Ishikawa (cell line): ENCODE data around the gene MEGF9.
A peak's percentile ranks its signal among the peaks of the same experiment; 100 is the strongest.

ENCODE experiments used
- CEBPB ChIP-seq: IDR thresholded peaks from 2 replicates; pipeline ENCODE4 v1.6.1; 2012
- CREB1 ChIP-seq: IDR thresholded peaks from 2 replicates; pipeline ENCODE4 v1.6.1; 2012; ENCODE audit warnings: low read depth
- EGR1 ChIP-seq: IDR thresholded peaks from 2 replicates; pipeline ENCODE4 v1.6.1; 2012
- EP300 ChIP-seq: IDR thresholded peaks from 2 replicates; pipeline ENCODE4 v1.6.1; 2012; ENCODE audit warnings: borderline replicate concordance
- FOXM1 ChIP-seq: IDR thresholded peaks from 2 replicates; pipeline ENCODE4 v1.6.1; 2012; ENCODE audit warnings: low read depth, borderline replicate concordance
- NFIC ChIP-seq: IDR thresholded peaks from 2 replicates; pipeline ENCODE4 v1.6.1; 2012
- RAD21 ChIP-seq: IDR thresholded peaks from 2 replicates; pipeline ENCODE4 v1.6.1; 2012; ENCODE audit warnings: low read depth
- TAF1 ChIP-seq: IDR thresholded peaks from 2 replicates; pipeline ENCODE4 v1.6.1; 2012; ENCODE audit warnings: low read depth, mild to moderate bottlenecking
- TCF12 ChIP-seq: IDR thresholded peaks from 2 replicates; pipeline ENCODE4 v1.6.1; 2012; ENCODE audit warnings: low read depth
- TEAD4 ChIP-seq: IDR thresholded peaks from 2 replicates; pipeline ENCODE4 v1.6.1; 2012
- USF1 ChIP-seq: IDR thresholded peaks from 2 replicates; pipeline ENCODE4 v1.6.1; 2012
- YY1 ChIP-seq: IDR thresholded peaks from 2 replicates; pipeline ENCODE4 v1.6.1; 2012; ENCODE audit warnings: low read depth
- ZBTB7A ChIP-seq: IDR thresholded peaks from 2 replicates; pipeline ENCODE4 v1.6.1; 2012; ENCODE audit warnings: low read depth
- TF ChIP-seq, protein P1 (sequence below): IDR thresholded peaks from 2 replicates; pipeline ENCODE4 v1.6.1; 2012
- TF ChIP-seq, protein P2 (sequence below): IDR thresholded peaks from 2 replicates; pipeline ENCODE4 v1.6.1; 2012; ENCODE audit warnings: low read depth, mild to moderate bottlenecking

Gene MEGF9

DNA sequence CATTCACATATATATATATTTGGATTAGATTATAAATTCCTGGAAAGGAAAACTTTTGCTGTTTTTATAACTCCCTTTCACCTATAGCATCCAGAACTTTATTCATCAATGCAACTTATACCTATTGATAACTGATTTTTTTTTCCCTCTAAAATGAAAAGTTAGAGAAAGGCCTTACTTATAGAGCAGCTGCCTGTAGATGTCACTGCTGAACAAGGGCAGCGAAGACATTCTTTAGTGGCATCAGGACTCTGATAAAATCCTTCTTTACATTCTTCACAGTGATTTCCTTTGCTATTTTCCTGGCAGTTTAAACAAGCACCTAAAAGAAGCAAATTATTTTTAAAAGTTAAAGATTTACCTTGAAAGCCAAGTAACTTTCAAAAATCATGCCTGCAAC lies 102.1 kb downstream of the MEGF9 start:
- TF ChIP-seq ZBTB7A (no peak), RAD21 (peak; percentile 53), TAF1 (no peak), FOXM1 (no peak)
- TF ChIP-seq, protein P1, sequence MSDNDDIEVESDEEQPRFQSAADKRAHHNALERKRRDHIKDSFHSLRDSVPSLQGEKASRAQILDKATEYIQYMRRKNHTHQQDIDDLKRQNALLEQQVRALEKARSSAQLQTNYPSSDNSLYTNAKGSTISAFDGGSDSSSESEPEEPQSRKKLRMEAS: no peak

DNA sequence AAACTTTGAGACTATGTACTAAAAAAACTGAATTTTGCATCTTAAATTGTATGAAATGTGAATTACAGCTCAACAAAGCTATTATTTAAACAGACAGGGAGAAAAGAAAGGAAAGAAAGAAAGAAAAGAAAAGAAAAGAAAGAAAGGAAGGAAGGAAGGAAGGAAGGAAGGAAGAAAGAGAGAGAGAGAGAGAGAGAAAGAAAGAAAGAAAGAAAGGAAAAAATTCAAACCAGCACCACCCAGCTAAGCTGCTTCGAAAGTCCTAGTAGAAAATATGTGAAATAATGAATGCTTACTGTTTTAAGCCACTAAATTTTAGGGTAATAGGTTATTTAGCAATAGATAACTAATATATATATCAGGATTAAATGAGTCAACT lies 102.6 kb downstream of the MEGF9 start:
- no peak for TF ChIP-seq ZBTB7A
- TF ChIP-seq CREB1: no peak
- TF ChIP-seq, protein P2, sequence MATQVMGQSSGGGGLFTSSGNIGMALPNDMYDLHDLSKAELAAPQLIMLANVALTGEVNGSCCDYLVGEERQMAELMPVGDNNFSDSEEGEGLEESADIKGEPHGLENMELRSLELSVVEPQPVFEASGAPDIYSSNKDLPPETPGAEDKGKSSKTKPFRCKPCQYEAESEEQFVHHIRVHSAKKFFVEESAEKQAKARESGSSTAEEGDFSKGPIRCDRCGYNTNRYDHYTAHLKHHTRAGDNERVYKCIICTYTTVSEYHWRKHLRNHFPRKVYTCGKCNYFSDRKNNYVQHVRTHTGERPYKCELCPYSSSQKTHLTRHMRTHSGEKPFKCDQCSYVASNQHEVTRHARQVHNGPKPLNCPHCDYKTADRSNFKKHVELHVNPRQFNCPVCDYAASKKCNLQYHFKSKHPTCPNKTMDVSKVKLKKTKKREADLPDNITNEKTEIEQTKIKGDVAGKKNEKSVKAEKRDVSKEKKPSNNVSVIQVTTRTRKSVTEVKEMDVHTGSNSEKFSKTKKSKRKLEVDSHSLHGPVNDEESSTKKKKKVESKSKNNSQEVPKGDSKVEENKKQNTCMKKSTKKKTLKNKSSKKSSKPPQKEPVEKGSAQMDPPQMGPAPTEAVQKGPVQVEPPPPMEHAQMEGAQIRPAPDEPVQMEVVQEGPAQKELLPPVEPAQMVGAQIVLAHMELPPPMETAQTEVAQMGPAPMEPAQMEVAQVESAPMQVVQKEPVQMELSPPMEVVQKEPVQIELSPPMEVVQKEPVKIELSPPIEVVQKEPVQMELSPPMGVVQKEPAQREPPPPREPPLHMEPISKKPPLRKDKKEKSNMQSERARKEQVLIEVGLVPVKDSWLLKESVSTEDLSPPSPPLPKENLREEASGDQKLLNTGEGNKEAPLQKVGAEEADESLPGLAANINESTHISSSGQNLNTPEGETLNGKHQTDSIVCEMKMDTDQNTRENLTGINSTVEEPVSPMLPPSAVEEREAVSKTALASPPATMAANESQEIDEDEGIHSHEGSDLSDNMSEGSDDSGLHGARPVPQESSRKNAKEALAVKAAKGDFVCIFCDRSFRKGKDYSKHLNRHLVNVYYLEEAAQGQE: no peak
- no peak for TF ChIP-seq CEBPB
- no peak for TF ChIP-seq TCF12
- TF ChIP-seq EP300: no peak
- TF ChIP-seq TEAD4: no peak
- TF ChIP-seq TAF1: no peak
- TF ChIP-seq YY1: no peak
- TF ChIP-seq FOXM1: no peak
- TF ChIP-seq EGR1: no peak
- TF ChIP-seq USF1: no peak
- no peak for TF ChIP-seq RAD21

GRCh38 chr9:120610975-120611689 lies 103.1 kb downstream of the MEGF9 start:
- TF ChIP-seq NFIC (no peak), YY1 (no peak), RAD21 (peak; percentile 37)

DNA sequence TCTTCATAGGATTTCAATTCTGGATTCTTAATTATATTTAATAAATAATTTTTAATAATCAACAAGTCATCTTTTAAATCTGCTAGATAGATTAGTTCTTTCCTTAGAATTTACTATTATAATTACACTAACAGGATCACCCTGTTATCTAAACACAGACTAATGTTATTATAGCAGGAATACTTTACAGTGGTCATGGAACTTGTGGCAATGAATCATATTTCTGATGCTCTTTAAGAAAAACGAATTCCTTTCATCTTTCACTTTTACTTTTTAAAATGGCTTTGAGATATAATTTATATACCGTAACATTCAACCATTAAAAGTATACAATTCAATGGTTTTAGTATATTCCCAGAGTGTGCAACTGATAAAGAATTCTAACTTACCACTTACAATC lies 104.6 kb downstream of the MEGF9 start:
- TF ChIP-seq, protein P1: no peak
- no peak for TF ChIP-seq YY1
- no peak for TF ChIP-seq TAF1
- TF ChIP-seq TCF12: no peak
- no peak for TF ChIP-seq ZBTB7A
- TF ChIP-seq EP300: no peak
- TF ChIP-seq FOXM1: no peak

GRCh38 chr9:120608421-120608820 lies 105.8 kb downstream of the MEGF9 start:
- no peak for TF ChIP-seq EP300
- no peak for TF ChIP-seq YY1
- TF ChIP-seq NFIC: no peak
- TF ChIP-seq ZBTB7A: no peak
- TF ChIP-seq RAD21: no peak
- TF ChIP-seq, protein P2: no peak
- TF ChIP-seq TEAD4: no peak
- TF ChIP-seq USF1: no peak
- TF ChIP-seq CREB1: no peak
- TF ChIP-seq CEBPB: no peak
- no peak for TF ChIP-seq FOXM1
- no peak for TF ChIP-seq TAF1
- no peak for TF ChIP-seq EGR1
- no peak for TF ChIP-seq TCF12
- TF ChIP-seq, protein P1: no peak

- TF ChIP-seq EGR1 (no peak), NFIC (no peak), TAF1 (no peak), RAD21 (no peak), YY1 (no peak)
Measured at GRCh38 chr9:120603591-120603990, 110.7 kb downstream of the MEGF9 start.
